ENCODE measurements around the gene TM4SF5. TPM values are rescaled to one million over a fixed set of nuclear protein-coding genes. Genes with fewer than 3 reads are reported as not detected.
A peak's percentile ranks its signal among the peaks of the same experiment; 100 is the strongest.

The TM4SF5 gene
- total and polyA plus RNA-seq, 10 donors: not detected

DNA sequence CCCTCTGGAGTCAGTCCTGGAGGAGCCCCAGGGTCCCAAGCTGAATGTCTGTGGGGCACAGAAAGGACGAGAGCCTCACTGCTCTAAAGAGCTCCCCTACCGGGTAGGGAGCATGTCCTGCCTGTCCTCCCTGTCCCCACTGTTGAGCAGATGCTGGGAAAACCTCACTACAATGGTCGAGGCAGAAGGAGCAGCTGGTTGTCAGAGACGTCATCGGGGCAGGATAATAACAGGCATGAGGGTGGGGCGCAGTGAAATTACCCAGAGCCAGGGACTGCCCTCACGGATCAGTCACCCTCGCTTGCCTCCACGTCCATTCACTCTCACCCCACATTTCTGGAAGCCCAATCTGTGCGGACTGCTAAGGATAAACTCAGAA lies 538 bp downstream of the TM4SF5 start:
- DNase-seq: no peak
- TF ChIP-seq POLR2AphosphoS5 (IDR thresholded peaks at IDR 0.05) (no peak), POLR2A (IDR thresholded peaks at IDR 0.05) (no peak)
- TF ChIP-seq, protein P1, sequence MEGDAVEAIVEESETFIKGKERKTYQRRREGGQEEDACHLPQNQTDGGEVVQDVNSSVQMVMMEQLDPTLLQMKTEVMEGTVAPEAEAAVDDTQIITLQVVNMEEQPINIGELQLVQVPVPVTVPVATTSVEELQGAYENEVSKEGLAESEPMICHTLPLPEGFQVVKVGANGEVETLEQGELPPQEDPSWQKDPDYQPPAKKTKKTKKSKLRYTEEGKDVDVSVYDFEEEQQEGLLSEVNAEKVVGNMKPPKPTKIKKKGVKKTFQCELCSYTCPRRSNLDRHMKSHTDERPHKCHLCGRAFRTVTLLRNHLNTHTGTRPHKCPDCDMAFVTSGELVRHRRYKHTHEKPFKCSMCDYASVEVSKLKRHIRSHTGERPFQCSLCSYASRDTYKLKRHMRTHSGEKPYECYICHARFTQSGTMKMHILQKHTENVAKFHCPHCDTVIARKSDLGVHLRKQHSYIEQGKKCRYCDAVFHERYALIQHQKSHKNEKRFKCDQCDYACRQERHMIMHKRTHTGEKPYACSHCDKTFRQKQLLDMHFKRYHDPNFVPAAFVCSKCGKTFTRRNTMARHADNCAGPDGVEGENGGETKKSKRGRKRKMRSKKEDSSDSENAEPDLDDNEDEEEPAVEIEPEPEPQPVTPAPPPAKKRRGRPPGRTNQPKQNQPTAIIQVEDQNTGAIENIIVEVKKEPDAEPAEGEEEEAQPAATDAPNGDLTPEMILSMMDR (IDR thresholded peaks at IDR 0.05 in 8 of 11, conservative IDR thresholded peaks at IDR 0.05 in 3 of 11): no peak
- intact Hi-C loops (cut with DNase I; ENCODE audit: low total_unique reads): no loop called here
- Histone ChIP-seq H3K4me1 (peaks cover 0 to 14% (median 5%) of the 10 kb centered on the region in 6 donors), H3K36me3 (no peaks in the 10 kb centered on the region), H3K27ac (no peak overlapping the region), H3K4me3 (no peak overlapping the region), H3K9me3 (no peaks in the 10 kb centered on the region), H3K27me3 (replicated peaks in 1 of 7) (peaks cover 0 to 4% (median 0%) of the 10 kb centered on the region in 7 donors)
- 79 to 82% (median 82%) methylated on average over 10 of the region's 10 CpGs for WGBS, 5 donors

DNA sequence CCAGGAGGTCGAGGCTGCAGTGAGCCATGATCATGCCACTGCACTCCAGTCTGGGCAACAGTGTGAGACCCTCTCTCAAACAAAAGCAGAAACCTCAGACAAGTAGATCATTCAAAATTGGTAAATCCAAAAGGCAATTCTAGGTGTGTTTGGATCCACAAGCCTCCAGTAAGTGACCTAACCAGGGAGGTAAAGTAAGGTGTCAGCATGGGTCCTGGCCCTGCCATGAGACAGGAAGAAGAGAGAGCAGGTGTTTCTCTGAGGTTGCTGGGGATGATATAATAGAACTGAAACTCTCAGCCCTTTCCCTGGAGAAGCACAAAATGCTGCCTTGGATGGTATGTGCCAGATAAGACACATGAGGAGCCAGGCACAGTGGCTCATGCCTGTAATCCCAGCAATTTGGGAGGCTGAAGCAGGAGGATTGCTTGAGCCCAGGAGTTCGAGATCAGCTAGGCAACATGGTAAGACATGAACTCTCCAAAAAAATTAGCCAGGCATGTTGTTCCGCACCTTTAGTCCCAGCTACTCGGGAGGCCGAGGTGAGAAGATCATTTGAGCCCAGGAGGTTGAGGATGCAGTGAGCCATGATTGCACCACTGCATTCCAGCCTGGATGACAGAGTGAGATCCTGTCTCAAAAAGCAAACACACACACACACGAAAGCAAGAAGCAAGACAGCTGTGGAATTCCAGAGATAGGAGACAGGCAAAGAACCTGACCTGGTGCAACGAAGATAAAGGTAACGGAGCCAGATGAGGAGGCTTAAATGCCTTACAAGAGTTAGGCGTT lies 6.5 kb downstream of the TM4SF5 start:
- DNase-seq: no peak
- Histone ChIP-seq H3K27me3 (replicated peaks in 1 of 7) (peaks cover 0 to 39% (median 10%) of the 10 kb centered on the region in 7 donors), H3K27ac (no peak overlapping the region), H3K9me3 (no peaks in the 10 kb centered on the region), H3K36me3 (no peaks in the 10 kb centered on the region), H3K4me1 (peaks cover 0 to 4% (median 0%) of the 10 kb centered on the region in 6 donors), H3K4me3 (no peak overlapping the region)
- 79 to 85% (median 82%) methylated on average over 9 of the region's 9 CpGs for WGBS, 5 donors
- intact Hi-C loops (cut with DNase I; ENCODE audit: low total_unique reads): no loop called here
- TF ChIP-seq, protein P1 (IDR thresholded peaks at IDR 0.05 in 8 of 11, conservative IDR thresholded peaks at IDR 0.05 in 3 of 11): no peak
- TF ChIP-seq POLR2AphosphoS5 (IDR thresholded peaks at IDR 0.05): no peak
- no peak for TF ChIP-seq POLR2A (IDR thresholded peaks at IDR 0.05)

DNA sequence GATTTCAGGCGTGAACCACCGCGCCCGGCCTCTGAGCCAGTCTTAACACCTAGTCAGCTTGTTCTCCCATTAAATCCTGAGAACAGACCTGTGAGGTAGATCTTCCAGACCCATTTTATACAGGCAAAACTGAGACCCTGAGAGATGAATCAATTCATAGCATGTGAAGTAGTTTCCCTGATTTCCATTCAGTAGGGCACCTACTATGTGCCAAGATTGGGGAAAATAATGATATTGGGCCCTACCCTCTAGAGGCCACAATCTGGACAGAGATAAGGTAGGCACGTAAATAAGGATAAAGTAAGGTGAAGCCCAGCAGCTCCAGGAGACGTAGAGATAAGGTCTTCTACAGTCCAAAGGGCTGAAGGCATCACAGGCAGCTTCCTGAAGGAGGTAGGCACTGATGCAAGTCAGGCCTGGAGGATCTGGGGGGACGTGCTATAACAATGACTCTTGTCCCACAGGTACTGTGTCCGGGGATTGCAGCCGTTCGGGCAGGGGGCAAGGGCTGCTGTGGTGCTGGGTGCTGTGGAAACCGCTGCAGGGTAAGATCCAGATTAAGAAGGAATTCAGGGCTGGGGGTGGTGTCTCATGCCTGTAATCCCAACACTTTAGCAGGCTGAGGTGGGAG lies 8.8 kb downstream of the TM4SF5 start:
- intact Hi-C loops (cut with DNase I; ENCODE audit: low total_unique reads): loop anchor here (10.0 kb wide), 1 partner anchor 46 kb away; the partner anchor contains the start of genes CXCL16, MED11 and ZMYND15
- DNase-seq: no peak
- Histone ChIP-seq H3K4me3 (no peak overlapping the region), H3K27me3 (replicated peaks in 1 of 7) (peaks cover 0 to 62% (median 23%) of the 10 kb centered on the region in 7 donors), H3K9me3 (no peaks in the 10 kb centered on the region), H3K36me3 (no peaks in the 10 kb centered on the region), H3K4me1 (peaks cover 4 to 12% (median 6%) of the 10 kb centered on the region in 6 donors), H3K27ac (no peak overlapping the region)
- WGBS, 5 donors: 79 to 88% (median 83%) methylated on average over 11 of the region's 11 CpGs
- TF ChIP-seq, protein P1 (IDR thresholded peaks at IDR 0.05 in 8 of 11, conservative IDR thresholded peaks at IDR 0.05 in 3 of 11): no peak
- TF ChIP-seq POLR2A (IDR thresholded peaks at IDR 0.05) (no peak), POLR2AphosphoS5 (IDR thresholded peaks at IDR 0.05) (no peak)

DNA sequence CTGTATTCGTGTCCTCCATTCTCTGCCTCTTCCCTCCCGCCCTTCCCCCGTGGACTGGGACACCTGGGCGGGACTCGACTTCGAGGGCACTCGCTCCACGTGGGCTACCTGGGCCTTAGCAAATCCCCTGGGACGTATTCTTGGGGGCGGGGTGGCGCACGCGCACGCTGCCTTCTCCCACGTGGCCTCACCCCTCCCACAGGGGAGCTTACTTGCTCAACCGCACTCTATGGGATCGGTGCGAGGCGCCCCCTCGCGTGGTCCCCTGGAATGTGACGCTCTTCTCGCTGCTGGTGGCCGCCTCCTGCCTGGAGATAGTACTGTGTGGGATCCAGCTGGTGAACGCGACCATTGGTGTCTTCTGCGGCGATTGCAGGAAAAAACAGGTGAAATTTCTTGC lies 11.0 kb downstream of the TM4SF5 start:
- intact Hi-C loops (cut with DNase I; ENCODE audit: low total_unique reads): loop anchor here (10.0 kb wide), 1 partner anchor 48 kb away; the partner anchor contains the start of genes CXCL16, MED11 and ZMYND15
- Histone ChIP-seq H3K4me3 (no peak overlapping the region), H3K9me3 (no peaks in the 10 kb centered on the region), H3K36me3 (no peaks in the 10 kb centered on the region), H3K4me1 (peaks cover 17 to 34% (median 27%) of the 10 kb centered on the region in 6 donors), H3K27ac (no peak overlapping the region), H3K27me3 (replicated peaks in 1 of 7) (peaks cover 0 to 84% (median 34%) of the 10 kb centered on the region in 7 donors)
- 31 to 55% (median 35%) methylated on average over 20 to 28 of the region's 28 CpGs for WGBS, 5 donors
- peak; percentile 76 for DNase-seq
- TF ChIP-seq POLR2AphosphoS5 (IDR thresholded peaks at IDR 0.05) (peak in 2 of 3 donors; percentile 28 to 40), POLR2A (IDR thresholded peaks at IDR 0.05) (no peak)
- TF ChIP-seq, protein P1 (IDR thresholded peaks at IDR 0.05 in 8 of 11, conservative IDR thresholded peaks at IDR 0.05 in 3 of 11): peak in 2 of 11 experiments; percentile 25 to 38

Measured in spleen (tissue), 11 donors.